Measurements from ENCODE around the gene LEUTX.
A peak's percentile ranks its signal among the peaks of the same experiment; 100 is the strongest.
"Not testable (repeated sequence)": the region's sequence is repeated elsewhere in the genome, so short reads cannot be mapped to it uniquely, and the experiment has no call there.

The LEUTX gene, protein sequence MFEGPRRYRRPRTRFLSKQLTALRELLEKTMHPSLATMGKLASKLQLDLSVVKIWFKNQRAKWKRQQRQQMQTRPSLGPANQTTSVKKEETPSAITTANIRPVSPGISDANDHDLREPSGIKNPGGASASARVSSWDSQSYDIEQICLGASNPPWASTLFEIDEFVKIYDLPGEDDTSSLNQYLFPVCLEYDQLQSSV
- long read RNA-seq, donor 1 = 0 reads
- long read RNA-seq, donor 2 = 0 reads
- long read RNA-seq, donor 3 = 0 reads
- long read RNA-seq, donor 4 = 0 reads
- long read RNA-seq, donor 5 = 0 reads
- long read RNA-seq, donor 6 = 0 reads
- long read RNA-seq, donor 7 = 0 reads
- long read RNA-seq, donor 8 = 0 reads

DNA sequence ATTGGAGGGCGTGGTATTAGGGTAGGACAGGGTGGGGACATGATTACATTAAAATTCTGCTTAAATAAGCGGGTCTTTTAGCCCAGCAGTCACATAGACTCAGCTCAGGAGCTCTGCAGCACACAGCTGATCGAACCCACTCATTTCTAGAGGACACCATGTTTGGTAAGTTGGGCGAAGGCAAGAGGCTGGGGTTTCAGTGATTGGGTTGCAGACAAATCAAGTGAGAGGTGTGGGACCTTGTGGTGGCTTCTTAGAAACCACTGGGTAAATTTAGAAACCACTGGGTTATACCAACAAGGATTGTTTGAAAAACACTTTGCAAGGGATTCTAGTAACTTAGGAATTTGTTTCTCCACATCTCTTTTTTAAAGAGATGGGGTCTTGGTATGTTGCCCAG lies at the start of gene LEUTX:
TSS of gene LEUTX (plus strand) at position 92 of the 400 bp plus-strand sequence. CDS start at position 159, 67 bp downstream.
- no peak for DNase-seq

DNA sequence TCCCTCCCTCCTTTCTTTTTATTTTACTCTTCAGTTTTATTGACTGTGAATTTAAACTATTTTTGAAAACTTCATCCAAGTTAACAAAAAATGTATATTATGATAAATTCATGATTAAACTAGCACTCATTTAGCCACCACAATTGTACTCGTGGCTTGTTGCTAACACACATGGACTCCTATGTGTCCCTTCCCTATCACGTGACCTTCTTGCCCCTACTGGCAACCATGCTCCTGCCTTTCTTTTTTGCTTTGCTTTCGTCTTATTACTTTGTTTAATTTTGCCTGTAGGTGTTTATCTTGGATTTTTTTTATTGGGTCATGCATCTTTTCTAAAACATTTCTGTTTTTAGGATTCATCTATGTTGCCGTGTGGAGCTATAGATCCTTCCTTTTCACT lies 49.1 kb upstream of the LEUTX start:
- no peak for DNase-seq

DNA sequence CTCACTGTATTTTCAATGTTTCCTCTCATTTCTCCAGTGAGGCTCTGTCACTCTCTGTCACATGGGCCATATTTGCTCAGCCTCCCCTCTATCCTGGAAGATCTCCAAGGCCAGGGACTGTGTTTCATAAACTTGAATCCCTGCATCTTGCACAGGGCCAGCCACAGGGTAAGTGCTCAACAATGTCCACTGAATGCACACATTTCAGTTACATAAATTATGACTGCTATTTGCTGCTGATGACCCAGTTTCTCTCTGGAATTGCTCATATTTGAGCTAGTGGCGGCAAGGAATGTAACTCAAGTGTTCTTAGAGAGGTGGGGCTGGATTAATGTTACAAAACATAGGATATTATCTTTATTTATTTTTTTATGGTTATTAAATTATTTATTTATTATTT lies 47.0 kb upstream of the LEUTX start:
- no peak for DNase-seq

DNA sequence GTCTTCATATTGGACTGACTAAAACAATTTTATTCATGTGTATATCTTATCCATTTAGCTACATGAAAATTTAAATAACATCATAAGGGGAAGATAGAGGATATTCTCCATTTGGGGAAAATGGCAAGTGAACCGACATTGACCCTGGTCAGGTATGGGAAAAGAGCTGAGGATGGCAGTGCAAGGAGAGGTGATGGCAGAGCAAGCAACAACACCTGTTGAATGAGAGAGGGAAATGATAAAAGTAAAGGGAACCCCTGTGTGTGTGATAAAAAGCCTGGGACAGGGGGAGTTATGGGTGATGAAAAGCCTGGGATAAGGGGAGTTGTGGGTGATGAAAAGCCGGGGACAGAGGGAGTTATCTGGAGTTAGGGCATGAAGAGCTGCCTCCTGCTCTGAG lies 44.8 kb upstream of the LEUTX start:
- DNase-seq = no peak

DNA sequence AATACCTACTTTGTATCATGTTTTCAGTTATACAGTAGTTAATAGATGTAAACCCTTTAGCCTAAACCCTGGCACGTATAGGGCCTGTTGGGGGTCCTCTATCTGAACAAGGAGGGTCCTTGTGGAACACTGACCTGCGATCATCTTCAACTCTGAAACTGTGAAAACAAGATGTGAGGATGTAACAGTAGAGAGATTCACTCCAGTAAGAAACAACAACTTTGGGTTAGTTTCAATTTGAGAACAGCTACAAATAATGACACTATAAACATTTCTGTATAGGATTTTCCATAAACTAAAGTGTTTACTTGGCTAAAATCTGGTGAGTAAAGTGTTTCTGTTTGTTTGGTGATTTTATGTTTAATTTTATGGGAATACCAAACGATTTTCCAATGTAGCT lies 43.0 kb upstream of the LEUTX start:
- DNase-seq = no peak

DNA sequence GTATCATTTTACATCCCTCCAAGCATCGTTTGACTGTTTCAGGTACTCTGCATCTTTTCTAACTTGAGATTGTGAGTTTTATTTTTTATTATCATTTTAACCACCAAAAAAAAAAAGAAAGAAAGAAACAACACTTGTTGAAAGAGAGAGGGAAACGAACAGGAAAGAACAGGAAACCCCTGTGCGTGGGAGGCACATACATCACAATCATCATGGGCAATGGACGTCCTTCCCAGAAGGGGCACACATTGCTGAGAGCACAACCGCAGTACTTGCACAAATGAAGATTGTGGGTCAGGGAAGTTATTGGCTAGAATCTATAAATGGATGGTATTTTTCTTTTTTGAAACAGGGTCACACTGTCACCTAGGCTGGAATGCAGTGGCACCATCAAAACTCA lies 42.6 kb upstream of the LEUTX start:
- DNase-seq = no peak

DNA sequence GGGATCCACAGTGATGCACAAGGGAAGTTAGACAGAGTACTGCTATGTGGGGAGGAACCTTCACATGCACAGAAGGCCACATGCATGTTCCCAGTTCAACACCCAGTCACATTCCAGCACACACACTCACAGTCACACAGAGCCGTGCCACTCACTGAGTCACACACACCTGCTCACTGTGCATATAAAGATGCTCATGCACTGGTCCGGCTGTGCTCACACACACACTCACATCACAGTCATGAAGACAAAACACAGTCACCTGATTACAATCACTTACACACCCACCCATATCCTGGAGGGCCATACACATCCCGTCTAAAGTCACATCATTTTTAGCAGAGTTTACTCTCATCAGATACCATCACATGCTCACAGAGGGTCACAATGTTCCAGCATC lies 41.3 kb upstream of the LEUTX start:
- DNase-seq = no peak

DNA sequence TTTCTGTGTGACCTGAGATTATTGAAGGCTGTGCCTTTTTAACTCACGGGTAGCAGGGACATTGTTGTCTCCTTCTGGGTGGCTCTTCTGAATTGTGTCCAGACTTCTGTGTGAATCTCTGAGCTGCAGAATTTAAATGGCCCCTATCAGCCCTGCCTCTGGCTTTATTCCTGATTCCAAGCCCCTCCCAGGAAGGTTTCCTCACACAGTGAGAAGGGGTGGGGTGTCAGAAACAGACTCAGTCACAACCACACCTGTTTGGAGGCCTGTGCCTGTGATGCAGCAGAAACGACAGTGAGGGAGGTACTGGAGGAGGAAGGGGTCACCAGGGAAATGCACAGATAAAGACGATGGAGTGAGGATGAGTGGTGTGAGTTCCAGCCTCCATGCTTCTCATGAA lies 40.8 kb upstream of the LEUTX start, which contains the start of gene CLC:
TSS of gene CLC (minus strand) at position 139 of the 400 bp plus-strand sequence. CDS start at position 62, 77 bp downstream.
- DNase-seq = no peak

DNA sequence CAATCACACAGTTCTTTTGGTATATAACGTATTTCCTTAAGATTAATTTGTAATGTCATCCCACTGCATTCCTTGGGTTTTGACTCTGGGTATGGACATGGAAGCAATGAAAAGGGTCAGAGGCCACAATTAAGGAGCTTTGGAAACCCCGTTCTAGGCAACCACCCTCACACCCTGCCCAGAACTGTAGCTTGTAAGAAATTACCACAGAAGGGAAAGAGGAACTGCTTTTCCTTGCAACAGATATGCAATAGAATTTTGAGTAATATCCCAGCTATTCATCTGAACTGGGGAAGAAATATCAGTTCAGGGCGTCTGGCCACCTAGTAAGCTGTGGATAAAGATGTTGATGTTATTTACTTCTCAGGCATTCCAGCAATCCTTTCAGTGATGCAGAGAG lies 39.8 kb upstream of the LEUTX start:
- no peak for DNase-seq

DNA sequence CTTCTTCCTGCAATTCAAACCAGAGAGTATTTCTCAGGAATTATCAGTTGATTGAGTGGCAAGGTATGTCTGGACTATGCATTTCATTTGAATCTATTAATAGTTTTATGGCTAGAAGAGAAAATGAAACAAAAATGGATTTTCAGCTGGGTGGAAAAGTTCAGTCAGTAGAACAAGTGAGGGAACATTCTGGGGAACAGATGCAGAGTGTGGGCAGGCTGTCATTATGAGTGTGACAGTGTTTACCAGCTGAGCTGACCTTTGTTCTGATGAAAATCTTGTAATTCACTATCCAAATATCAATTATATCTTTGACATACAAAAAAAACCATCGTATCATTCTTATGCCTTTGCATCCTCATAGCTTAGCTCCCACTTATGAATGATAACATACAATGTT lies 38.3 kb upstream of the LEUTX start:
- no peak for DNase-seq

DNA sequence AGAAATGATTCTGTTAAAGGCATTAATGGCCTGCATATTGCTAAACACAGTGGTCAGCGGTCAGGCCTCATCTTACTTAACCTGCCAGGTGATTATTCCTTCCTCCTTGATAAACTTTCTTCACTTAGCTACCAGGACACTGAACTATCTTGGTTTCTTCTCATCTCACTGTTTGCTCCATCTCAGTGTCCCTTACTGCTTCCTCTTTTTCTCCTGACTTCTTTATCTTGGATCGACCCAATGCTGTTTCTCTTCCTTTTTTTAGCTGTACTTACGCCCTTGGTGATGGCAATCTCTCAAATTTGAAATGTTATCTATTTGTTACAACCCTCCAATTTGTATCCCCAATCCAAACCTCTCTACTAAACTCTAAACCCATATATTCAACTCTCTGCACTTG lies 33.0 kb upstream of the LEUTX start:
- DNase-seq = no peak

DNA sequence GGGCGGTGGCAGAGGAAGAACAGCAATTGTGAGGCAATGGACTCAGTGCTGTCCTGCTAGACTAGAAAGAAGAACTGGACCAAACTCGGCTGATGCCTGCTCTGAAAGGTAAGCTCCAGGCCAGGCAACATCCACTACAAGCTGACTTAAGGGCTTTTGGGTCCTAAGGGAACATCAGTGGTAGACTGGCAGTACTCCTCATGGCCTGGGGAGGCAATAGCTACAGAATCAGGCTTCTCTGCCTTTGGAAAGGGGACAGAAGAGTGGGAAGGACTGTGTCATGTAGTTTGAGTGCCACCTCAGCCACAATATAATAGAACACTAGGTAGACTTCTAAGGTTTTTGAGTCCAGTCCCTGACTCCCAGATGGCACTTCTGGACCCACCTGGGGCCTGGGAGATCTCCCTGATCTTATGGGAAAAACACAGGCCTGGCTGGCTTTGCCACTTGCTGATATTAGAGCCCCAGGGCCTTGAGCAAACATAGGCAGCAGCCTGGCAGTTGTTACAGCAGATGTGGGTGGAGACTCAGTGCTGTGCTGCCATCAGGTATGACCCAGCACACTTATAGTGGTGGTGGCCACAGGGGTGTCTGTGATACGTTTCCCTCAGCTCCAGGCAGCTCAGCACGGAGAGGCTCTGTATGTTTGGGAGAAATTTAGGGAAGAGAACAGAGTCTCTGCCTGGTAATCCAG lies 31.7 kb upstream of the LEUTX start:
- no peak for DNase-seq

DNA sequence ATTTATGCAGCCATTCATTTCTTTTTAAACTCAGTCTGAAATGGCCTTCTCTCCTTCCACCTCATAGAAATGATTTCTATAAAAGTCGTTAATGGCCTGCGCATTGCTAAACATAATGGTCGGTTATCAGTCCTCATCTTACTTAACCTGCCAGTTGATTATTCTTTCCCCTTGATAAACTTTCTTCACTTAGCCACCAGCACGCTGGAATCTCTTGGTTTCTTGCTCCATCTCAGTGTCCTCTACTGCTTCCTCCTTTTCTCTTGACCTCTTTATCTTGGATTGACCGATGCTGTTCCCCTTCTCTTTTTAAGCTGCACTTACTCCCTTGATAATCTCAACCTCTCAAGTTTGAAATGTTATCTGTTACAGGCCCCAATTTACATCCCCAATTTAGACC lies 28.7 kb upstream of the LEUTX start:
- no peak for DNase-seq

DNA sequence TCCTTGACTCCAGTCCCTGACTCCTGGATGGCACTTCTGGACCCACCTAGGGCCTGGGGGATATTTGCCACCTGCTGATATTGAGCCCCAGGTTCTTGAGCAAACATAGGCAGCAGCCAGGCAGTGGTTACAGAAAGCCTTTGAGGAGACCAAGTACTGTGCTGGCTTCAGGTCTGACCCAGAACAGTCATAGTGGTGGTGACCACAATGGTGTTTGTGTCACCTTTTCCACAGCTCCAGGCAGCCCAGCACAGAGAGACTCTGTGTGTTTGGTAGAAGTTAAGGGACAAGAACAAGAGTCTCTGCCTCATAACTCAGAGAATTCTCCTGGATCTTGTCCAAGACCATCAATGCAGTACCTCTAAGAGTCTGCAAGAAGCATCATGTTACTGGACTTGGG lies 26.3 kb upstream of the LEUTX start:
- no peak for DNase-seq

DNA sequence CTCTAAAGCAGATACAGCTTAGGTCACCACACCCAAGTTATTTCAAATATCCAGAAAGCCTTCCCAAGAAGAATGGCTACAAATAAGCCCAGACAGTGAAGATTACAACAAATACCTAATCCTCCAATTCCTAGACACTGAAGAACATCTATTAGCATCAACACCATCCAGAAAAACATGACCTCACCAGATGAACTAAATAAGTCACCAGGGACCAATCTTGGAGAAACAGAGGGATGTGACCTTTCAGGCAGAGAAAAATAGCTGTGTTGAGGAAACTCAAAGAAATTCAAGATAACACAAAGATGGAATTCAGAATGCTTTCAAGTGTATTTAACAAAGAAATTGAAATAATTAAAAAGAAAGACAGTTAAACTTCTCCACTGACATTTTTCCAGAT lies 25.9 kb upstream of the LEUTX start:
- no peak for DNase-seq

DNA sequence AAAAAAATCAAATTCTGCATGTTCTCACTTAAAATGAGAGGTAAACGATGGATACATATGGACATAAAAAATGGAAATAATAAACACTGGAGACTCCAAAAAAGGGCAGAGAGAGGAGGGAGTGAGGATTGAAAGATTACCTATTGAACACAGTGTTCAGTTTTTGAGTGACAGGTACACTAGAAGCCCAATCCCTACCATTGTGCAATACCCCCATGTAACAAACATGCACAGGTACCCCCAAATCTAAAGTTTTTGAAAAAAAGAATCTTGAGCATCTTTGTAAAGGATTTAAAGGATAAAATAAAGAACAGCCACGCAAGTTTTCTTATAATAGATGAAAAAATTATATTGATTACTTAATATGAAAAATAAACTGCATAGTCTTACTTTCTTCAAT lies 24.1 kb upstream of the LEUTX start:
- no peak for DNase-seq

DNA sequence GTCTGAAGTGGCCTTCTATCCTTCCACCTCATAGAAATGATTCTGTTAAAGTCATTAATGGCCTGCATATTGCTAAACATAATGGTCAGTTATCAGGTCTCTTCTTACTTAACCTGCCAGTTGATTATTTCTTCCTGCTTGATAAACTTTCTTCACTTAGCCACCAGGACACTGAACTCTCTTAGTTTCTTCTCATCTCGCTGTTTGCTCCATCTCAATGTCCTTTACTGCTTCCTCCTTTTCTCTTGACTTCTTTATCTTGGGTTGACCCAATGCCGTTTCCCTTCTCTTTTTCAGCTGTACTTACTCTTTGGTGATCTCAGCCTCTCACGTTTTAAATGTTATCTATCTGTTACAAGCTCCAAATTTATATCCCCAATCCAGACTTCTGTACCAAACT lies 23.7 kb upstream of the LEUTX start:
- no peak for DNase-seq

DNA sequence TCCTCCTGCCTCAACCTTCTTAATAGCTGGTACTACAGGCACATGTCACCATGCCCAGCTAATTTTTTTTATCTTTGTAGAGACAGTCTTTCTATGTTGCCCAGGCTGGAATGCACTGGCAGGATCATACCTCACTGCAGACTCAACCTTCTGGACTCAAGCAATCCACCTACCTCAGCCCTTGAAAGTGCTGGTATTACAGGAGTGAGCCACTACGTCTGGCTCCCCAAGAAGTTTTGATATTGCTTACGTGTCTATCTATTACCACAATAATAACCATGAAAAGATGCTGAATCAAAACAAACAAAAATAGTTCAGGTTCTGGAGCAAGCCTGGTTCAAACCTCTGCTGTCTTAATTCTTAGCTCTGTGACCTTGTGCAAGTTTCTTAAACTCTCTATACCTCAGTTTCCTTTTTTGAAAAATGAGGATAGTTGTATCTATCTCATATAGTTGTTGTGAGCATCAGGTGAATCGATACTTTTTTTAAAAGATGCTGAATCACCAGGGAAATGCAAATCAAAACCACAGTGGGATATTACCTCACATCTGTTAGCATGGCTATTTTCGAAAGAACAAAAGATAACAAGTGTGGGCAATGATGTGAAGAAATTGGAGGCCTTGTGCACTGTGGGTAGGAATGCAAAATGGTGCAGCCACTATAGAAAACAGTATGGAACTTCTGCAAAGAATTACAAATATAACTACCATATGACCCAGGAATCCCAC lies 19.0 kb upstream of the LEUTX start:
- DNase-seq = no peak

DNA sequence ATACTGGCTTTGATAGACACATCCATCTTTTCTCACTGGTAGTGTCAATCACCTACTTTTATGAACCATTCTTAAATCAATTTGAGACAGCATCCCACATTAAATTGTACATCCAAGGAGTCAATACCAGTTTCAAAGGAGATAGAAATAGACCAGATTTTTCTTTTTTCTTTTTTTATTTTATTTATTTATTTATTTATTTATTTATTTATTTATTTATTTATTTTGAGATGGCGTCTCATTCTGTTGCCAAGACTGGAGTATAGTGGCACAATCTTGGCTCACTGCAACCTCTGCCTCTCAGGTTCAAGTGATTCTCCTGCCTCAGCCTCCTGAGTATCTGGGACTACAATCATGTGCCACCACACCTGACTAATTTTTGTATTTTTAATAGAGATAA lies 16.8 kb upstream of the LEUTX start:
- DNase-seq = not testable (repeated sequence)

DNA sequence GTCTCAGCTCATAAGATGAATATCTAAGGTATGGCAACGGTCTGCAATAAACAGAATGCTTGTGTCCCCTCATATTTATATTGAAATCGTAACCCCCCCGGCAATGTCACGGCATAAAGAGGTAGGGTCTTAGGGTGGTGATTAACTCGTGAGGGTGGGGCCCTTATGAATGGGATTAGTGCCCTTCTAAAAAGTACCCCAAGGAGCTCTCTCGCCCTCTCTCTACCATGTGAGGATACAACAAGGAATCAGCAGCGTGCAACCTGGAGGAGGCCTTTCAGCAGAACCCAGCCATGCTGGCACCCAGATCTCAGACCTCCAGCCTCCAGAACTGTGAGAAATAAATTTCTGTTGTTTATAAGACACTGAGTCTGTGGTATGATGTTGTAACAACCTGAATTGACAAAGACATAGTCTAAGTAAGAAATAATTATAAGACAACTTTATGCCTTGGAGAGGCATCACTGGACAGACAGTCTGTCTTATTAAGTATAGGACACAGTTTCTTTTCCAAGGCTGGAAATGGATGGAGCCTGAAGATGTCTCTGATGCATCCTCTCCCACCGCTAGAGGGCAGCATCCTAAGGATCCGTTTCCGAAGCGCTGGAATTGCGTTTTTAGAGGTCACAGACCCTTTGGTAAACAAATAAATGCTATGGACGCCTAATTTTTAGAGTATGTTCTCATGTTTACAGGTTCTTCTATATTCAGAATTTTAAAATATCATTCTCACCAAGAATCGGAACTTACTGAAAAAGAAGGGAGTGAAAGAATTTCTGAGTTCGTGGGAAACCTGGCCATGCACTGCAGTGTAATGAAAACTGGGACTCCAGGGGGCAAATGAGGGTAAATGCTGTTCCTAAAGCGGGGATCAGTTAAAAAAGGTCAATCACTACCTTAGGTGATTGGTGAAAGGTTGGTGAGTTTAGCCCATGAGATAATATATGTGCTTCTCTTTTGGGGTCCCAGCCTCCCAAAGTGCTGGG lies 13.3 kb upstream of the LEUTX start:
- DNase-seq = peak; percentile 7

DNA sequence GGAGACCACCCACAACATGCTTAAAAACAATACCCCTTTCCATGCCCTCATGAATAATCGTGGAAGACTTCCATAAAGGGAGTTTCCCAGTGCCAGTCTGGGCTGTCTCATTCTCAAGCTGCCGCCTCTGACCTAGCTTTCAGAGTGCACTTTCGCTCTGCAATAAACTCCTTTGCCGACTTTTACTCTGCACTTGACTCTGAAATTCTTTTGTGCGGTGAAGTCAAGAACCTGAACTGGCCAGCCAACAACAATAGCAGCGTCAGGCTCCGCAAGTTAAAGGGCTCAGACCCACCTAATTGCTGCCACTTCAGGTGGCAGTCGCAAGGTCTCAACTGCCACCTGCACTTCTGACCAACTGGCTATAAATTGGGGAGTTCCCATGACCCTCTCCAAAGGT lies 10.3 kb upstream of the LEUTX start:
- peak; percentile 6 for DNase-seq

DNA sequence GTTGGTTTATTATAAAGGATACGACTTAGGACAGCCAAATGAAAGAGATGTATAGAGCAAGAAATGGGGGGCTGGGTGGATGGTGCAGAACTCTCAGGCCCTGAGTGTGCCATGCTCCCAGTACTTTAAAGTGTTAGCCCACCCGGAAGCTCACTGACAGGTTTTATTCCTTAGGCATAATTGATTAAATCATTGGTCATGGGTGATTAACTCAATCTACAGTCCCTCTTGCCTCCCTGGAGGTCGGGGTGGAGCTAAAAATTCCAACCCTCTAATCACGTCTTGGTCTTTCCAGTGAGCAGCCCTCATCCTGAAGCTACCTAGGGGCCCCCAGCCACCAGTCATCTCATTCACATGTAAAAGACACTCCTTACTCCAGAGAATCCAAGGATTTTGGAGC lies 9.9 kb upstream of the LEUTX start:
- DNase-seq = no peak
